GM23248 (cell line): ENCODE data around the gene GPR42.
"Not testable (repeated sequence)": the region's sequence is repeated elsewhere in the genome, so short reads cannot be mapped to it uniquely, and the experiment has no call there.

Source experiments
- EZH2 ChIP-seq: fragments of 200-600 bp; sonication (generic); IDR thresholded peaks from 2 replicates; pipeline ENCODE4 v1.6.1; 2018; ENCODE audit warnings: antibody characterized with exemption, mild to moderate bottlenecking; ENCODE audit not compliant: insufficient read depth, poor library complexity, severe bottlenecking
- EZH2phosphoT487 ChIP-seq: fragments of 200-600 bp; sonication (generic); IDR thresholded peaks from 2 replicates; pipeline ENCODE4 v1.6.1; 2018; ENCODE audit warnings: antibody characterized with exemption, moderate library complexity, mild to moderate bottlenecking, low read depth; ENCODE audit not compliant: insufficient read depth

DNA sequence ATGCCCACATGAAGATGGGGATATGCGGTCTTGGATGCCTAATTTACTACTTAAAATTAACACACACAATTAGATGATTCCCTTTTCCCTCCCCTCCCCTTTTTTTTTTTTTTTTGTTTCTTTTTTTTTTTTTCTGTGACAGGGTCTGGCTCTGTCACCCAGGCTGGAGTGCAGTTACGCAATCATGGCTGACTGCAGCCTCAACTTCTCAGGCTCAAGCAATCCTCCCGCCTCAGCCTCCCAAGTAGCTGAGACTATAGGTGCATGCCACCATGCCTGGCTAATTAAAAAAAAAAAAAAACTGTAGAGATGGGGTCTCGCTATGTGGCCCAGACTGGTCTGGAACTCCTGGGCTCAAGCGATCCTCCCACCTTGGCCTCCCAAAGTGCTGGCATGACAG lies 8.7 kb downstream of the GPR42 start:
- not testable (repeated sequence) for TF ChIP-seq EZH2, EZH2phosphoT487
